Suppressor macrophage treated with lipopolysaccharide for 4 hours (primary cell): ENCODE results near the gene TBCEL.
"Not testable (repeated sequence)": the region's sequence is repeated elsewhere in the genome, so short reads cannot be mapped to it uniquely, and the experiment has no call there.

Experiments used
- DNase-seq: peaks from one replicate; pipeline ENCODE4 v3.0.0-alpha.2; 2020

Gene TBCEL

DNA sequence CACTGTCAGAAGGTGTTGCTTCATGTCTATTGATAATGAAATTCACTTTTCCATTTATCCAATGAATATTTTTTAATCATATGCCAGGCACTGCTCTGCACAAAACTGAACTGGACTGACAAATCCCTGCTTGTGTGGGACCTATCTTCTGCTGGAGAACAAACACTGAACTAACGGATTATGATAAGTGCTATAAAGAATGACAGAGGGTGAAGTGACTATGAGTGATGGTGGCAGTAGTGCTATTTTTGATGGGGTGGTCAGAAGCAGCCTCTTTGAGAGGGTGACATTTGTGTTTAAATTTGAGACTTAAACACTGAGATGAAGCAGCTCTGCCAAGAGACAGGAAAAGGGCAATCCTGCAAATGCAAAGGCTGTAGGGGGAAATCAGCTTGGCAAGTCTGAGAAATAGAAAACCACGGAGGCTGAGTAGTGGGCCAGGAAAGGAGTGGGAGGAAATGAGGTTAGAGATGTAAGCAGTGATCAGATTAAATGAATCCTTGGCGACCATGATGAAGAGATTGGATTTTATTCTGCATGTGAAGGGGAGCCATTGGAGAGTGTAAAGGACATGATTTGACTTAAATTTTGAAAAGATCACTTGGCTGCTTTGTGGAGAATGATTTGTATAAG, 6.0 kb downstream of the TBCEL start:
- DNase-seq = no peak

- no peak for DNase-seq
Measured at GRCh38 chr11:121031167-121031566, 7.3 kb downstream of the TBCEL start.

GRCh38 chr11:121031648-121032047, 7.7 kb downstream of the TBCEL start:
- DNase-seq = not testable (repeated sequence)

DNA sequence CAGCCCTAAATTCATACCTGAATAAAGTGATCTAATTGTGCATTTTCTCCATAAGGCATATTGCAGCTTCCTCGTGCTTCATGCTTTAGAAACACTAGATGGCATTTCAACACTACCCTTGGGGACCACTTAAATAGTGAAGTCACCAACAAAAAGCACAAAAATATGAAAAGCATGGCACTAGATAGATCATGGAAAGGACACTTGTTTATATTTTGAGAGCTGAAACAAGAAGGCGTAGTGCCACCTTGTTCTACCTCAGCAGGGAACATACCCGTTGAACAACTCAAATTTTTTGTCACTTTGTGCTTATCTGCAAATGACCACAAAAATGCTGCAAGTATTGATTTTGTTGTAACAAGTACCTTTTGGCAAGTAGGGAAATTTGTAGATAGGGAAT, 8.6 kb downstream of the TBCEL start:
- DNase-seq = peak; percentile 7

- no peak for DNase-seq
Measured at GRCh38 chr11:121033635-121034034, 9.7 kb downstream of the TBCEL start.

- no peak for DNase-seq
Measured at GRCh38 chr11:121035169-121035755, 11.4 kb downstream of the TBCEL start.

DNA sequence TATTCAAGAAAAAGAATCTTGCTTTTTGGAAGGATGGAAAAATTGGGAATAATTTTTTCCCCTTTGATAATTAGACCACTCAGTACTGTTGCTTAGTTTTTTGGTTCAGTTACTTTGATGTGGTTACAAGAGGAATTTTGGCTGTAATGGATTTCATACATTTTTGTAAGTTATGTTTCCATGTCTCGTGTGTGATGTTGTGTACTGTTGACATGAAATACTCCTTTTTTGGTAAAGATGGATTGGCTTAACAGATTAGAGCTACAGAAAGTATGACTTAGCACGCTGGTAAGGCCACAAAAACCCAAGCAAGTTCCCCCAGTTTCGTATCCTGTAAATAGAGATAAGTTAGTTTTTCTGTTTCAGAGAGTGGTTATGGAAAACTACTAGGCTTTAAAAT, 11.9 kb downstream of the TBCEL start:
- DNase-seq = no peak

DNA sequence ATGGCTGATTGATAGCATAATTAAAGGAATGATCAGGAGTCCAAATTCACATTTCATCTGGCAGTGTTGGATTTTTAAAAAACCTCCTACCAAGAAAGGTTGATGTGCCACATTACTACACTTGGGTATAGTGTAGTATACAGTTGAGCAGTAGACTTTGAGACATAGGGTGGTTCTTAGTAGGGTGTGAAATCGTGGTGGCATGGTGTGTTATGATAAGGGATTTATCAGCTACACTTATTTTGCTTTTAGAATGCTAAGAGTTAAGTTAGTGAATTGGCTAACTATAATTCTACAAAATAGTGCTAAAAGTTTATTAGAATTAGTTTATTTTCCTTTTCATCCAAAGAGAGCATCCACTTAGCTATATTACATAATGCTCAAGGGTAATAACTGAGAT, 13.1 kb downstream of the TBCEL start:
- DNase-seq = no peak

DNA sequence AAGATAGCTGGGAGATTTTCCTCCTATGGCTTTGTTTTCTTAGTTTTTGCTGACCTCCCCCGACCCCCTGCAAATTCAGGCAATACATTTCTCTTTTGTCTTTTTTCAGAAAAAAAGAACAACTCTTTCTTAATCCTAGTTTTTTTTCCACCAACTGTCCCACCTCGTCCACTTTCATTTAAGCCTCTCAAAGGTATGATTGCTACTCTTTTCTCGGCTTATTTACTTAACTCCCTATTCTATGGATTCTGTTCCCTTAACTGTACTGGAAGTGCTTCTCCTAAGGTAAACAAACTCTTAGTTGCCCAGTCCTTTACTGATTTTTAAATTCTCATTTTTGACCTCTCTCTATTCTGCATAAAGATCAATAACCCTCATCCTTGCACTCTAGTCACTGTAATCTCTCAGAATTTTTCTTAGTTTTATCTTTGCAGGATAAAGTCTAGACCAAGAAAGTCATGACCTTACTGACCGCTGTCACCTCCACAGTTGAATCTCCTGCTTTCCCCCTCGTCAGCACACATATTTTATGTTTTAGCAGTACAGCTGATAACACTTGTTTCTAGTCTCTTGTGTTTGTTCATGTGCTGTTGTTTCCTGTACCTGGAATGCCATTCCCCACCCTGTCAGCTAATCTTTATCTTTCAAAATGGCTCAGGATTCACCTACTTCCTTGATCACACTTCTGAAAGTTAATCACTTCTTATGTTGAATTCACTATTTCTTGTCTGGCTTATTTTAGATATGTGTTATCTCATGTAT, 14.9 kb downstream of the TBCEL start:
- no peak for DNase-seq

GRCh38 chr11:121039971-121040613, 16.2 kb downstream of the TBCEL start:
- DNase-seq = no peak

DNA sequence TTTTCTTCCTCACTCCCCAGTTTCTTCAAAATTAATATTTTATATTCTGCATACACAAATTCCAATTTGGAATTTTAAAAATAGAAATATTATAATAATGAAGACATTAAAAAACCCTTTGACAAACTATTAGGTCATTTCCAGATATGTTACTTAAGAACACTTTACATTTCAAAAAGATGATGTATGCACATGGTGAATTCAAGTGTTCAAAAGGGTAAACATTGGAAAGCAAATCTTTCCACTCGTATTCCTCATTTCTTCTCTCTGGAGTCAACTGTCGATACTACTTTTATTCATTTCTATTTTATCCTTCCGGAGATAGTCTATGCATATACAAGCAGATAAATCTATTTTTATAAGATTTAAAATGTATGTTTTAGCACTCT, 16.7 kb downstream of the TBCEL start:
- DNase-seq = no peak

- DNase-seq = no peak
Measured at GRCh38 chr11:121041072-121041471, 17.2 kb downstream of the TBCEL start.

GRCh38 chr11:121042296-121042695, 18.4 kb downstream of the TBCEL start:
- no peak for DNase-seq

DNA sequence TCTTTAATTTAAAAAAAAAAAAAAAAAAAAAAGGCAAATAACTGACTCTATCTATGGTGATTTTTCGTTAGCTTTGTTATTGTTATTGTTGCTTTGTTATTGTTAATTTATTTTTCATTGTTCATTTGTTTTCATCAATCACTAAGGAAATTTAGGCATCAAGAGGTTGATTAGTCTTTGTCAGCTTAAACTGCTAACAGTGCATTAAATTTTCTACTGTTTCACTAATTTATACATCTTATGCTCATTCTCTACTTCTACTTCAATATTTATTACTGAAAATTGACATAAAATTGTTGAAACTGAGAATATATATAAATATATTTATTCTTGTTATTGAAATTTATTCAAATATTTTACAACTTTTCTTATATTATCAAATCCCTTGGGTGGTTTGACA, 24.0 kb downstream of the TBCEL start:
- no peak for DNase-seq

GRCh38 chr11:121048464-121049233, 24.7 kb downstream of the TBCEL start:
- DNase-seq = peak; percentile 30

DNA sequence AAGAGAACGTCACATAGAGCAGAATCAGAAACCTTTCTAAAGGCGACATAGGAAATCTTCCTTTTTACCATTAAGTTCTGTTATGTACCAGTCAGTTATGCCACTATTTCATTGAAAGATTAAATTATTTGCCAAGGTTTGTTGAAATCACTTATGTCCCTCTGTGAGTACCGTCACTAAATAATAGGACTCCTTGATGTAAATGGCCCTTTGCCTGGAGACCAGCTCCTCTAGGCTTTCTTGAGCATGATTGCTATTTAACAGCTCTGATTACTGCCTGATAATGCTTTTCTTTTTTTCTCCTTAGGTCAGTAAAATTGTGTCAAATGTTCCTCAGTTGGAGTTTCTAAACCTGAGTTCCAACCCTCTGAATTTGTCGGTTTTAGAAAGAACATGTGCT, 29.3 kb downstream of the TBCEL start:
- DNase-seq = no peak

GRCh38 chr11:121054266-121054665, 30.4 kb downstream of the TBCEL start:
- DNase-seq = no peak

DNA sequence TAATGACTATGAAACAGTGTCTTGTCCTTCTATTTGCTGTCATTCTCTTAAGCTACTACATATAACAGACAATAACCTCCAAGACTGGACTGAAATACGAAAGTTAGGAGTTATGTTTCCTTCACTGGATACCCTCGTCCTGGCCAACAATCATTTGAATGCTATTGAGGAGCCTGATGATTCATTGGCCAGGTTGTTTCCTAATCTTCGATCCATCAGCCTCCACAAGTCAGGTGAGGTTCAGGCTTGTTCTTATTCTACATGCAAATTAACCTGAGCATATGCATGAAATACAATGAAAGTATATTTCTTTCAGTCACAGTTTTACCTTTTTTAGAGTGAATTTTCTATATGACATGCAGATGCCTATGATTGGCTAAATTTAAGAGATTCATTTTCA, 31.2 kb downstream of the TBCEL start:
- DNase-seq = no peak

- DNase-seq = no peak
Measured at GRCh38 chr11:121057922-121058321, 34.0 kb downstream of the TBCEL start.

DNA sequence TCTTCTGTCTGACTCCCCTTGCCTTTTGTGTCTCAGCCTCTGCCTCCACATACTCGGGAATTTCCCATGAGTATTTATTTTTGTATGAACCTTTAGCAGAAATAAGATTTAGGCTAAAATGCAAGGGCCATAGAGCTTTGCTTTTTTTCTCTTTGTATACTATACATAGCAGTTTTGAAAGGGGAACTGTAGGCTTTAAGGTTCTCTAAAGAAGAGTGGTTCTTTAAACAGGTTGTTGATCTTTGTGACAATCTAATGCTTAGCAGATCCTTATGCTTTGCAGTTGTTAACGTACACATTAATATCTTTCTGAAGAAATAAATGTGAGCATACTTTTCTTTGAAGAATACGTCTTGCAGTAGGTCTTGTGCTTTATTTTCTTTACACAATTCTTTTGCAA, 35.0 kb downstream of the TBCEL start:
- no peak for DNase-seq

DNA sequence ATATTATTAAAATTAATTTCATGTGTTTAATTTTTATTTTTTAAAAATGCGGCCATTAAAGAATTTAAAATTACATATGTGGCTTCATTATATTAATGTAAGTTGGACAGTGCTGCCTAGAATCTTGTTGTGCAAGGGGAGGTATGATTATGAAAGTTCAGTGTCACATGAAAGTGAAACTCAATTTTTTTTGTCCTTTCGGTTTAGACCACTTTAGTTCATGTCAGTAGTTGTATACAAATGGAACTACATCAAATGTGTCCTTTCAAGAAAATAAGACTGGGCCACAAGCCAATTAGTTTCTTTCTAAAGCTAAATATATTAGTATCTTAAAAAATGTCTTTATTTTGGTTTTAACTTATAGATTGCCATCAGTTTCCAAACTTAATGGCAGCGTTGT, 35.7 kb downstream of the TBCEL start:
- DNase-seq = peak; percentile 78

DNA sequence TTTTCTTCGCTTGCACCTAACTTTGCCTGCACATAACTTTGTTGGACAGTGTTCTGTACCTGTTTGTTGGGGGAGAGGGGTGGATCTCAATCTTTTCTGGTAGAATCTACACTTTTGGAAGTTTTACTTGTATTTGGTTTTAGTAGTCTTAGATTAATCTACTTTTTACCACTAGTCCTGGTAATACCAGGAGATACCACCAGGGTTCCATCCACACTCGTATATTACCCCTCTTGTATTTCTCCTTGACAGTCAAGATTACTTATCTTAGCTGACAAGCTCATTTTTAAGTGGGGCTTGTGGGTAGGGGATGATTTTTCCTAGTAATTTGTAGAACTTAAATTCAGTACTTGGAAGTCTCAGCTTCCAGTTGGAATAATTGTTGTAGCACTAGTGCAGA, 39.8 kb downstream of the TBCEL start:
- DNase-seq = no peak

DNA sequence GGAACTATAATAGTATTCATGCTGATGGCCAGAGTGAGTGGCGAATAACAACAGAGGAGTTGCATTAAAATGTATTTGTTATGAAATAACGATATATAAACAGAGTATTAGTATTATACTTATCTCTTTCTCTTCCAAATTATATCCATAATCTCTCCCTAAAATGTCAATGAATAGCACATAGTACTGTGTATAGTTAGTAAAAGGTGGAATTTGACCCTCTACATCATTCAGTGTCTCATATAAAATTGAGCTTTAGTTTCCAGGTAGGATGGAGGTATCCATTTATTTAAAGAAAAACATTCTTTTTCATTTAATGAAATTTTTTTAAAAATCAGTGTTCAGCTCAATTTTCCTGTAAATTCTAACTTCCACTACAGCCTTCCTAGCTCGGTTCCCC, 42.7 kb downstream of the TBCEL start:
- no peak for DNase-seq
